Epithelial cell of alveolus of lung (primary cell): ENCODE measurements around the gene TMCO5A. TPM values are rescaled to one million over a fixed set of nuclear protein-coding genes. Genes with fewer than 3 reads are reported as not detected.

ENCODE experiments used
- total RNA-seq: library from RNA; depleted of rRNA; stranded (reverse); fragments of >200 nt; gene quantifications from 2 replicates; pipeline ENCODE4 v1.2.1, GENCODE V29; 2015

TMCO5A gene
- total RNA-seq = not detected in 2 replicates

GRCh38 chr15:37934340-37934739 lies at the start of gene TMCO5A:
TMCO5A (plus strand) TSS chr15:37934640; CDS start chr15:37936324, 1,684 bp downstream.

